ENCODE data around the gene TBC1D14. TPM values are rescaled to one million over a fixed set of nuclear protein-coding genes. Genes with fewer than 3 reads are reported as not detected.

The TBC1D14 gene
- total RNA-seq, 1 experiment from 2014 or later, result 50.2 TPM

GRCh38 chr4:6933691-6934430 is 24.2 kb downstream of the TBC1D14 start:
- peak overlapping the region in 2 of 3 experiments; percentile 31 to 32; a peak in 4 of 7 replicates for H3K27ac Mint-ChIP-seq
- H3K23me2 ChIP-seq (ENCODE audit: insufficient read length, low read depth, low read length, poor library complexity, severe bottlenecking), result no peaks in the 10 kb centered on the region
- no peaks in the 10 kb centered on the region for H3K4me1 ChIP-seq (ENCODE audit: insufficient read depth, low read length)
- peaks cover 5% of the 10 kb centered on the region for H4K20me1 ChIP-seq (ENCODE audit: control insufficient read depth, insufficient read depth, insufficient read length)
- no peak overlapping the region for H2AK5ac ChIP-seq (ENCODE audit: insufficient read length, low read length)
- H3K27me3 Mint-ChIP-seq (ENCODE audit: low read depth), result no peaks in the 10 kb centered on the region
- H3K9me3 ChIP-seq (ENCODE audit: control insufficient read depth, low read depth, low read length), result no peaks in the 10 kb centered on the region
- H2AFZ ChIP-seq (ENCODE audit: low read length), result no peak overlapping the region
- H4K91ac ChIP-seq (ENCODE audit: insufficient read length, low read depth, low read length), result no peak overlapping the region
- H3K4ac ChIP-seq (ENCODE audit: low read depth, low read length), result no peak overlapping the region
- WGBS (ENCODE audit: extremely low coverage, insufficient read length, low lambda C conversion rate), result no CpG with 5 or more reads among the region's 9 CpGs
- no peak overlapping the region for H3K23ac ChIP-seq (ENCODE audit: insufficient read length, low read depth, low read length)
- TF ChIP-seq CTCF (conservative IDR thresholded peaks at IDR 0.05), result no peak
- H4K8ac ChIP-seq (replicated peaks; ENCODE audit: insufficient read length, low read depth, low read length), result no peak overlapping the region
- H3K56ac ChIP-seq (ENCODE audit: insufficient read length, low read depth, low read length), result no peak overlapping the region
- no peak overlapping the region for H3K18ac ChIP-seq (ENCODE audit: insufficient read length, low read depth, low read length)
- no peak overlapping the region; the same call in 1 of the 2 replicates for H3K14ac ChIP-seq (ENCODE audit: insufficient read depth, low read length)
- H2BK5ac ChIP-seq (ENCODE audit: insufficient read length, low read length), result no peak overlapping the region
- no peaks in the 10 kb centered on the region for H3K27me3 ChIP-seq (ENCODE audit: insufficient read depth, low read length)
- no peak overlapping the region for H3K4me2 ChIP-seq (ENCODE audit: insufficient read depth, insufficient read length, low read length)
- peaks cover 4 to 22% (median 16%) of the 10 kb centered on the region in 3 experiments; a peak in 5 of 7 replicates for H3K36me3 Mint-ChIP-seq (ENCODE audit: insufficient read depth in 1 of 3, low read depth in 3 of 3)
- H3K27ac ChIP-seq (ENCODE audit: insufficient read length, low read depth, low read length), result no peak overlapping the region
- H2BK15ac ChIP-seq (ENCODE audit: low read depth, low read length), result no peak overlapping the region
- H2BK120ac ChIP-seq (ENCODE audit: low read depth, low read length, poor library complexity, severe bottlenecking), result no peak overlapping the region
- H4K5ac ChIP-seq (ENCODE audit: insufficient read length, low read depth, low read length), result no peak overlapping the region
- H3K4me1 Mint-ChIP-seq, result peaks cover 29 to 35% of the 10 kb centered on the region in 2 experiments
- no peak overlapping the region for H3K4me3 Mint-ChIP-seq
- no peak overlapping the region for H2BK20ac ChIP-seq (ENCODE audit: low read depth, low read length, poor library complexity, severe bottlenecking)
- no peaks in the 10 kb centered on the region for H3K9me3 Mint-ChIP-seq
- no peak for DNase-seq
- H3K79me2 ChIP-seq (ENCODE audit: insufficient read depth, low read length), result peaks cover 1% of the 10 kb centered on the region; the same call in 1 of the 2 replicates
- H3K9ac ChIP-seq (ENCODE audit: extremely low read depth, insufficient read length, low read length), result no peak overlapping the region
- no peaks in the 10 kb centered on the region for H3K79me1 ChIP-seq (ENCODE audit: insufficient read depth, low read depth, low read length, poor library complexity, severe bottlenecking)
- no peak overlapping the region for H3T11ph ChIP-seq (ENCODE audit: low read length)
- H2BK12ac ChIP-seq (ENCODE audit: insufficient read length, low read depth, low read length), result no peak overlapping the region
